Hindlimb muscle (tissue), 1 donor: ENCODE data around the gene KCNA3. TPM values are rescaled to one million over a fixed set of nuclear protein-coding genes. Genes with fewer than 3 reads are reported as not detected.

Experiments used
- DNase-seq: peaks from one replicate; pipeline ENCODE4 v3.0.0-alpha.2; 2013
- polyA plus RNA-seq: library from polyadenylated mRNA; unstranded; fragments of 120-200 nt; gene quantifications from one replicate; pipeline ENCODE4 v1.2.1, GENCODE V29; 2013; ENCODE audit not compliant: insufficient read length

Gene KCNA3
- 0.18 TPM for polyA plus RNA-seq

DNA sequence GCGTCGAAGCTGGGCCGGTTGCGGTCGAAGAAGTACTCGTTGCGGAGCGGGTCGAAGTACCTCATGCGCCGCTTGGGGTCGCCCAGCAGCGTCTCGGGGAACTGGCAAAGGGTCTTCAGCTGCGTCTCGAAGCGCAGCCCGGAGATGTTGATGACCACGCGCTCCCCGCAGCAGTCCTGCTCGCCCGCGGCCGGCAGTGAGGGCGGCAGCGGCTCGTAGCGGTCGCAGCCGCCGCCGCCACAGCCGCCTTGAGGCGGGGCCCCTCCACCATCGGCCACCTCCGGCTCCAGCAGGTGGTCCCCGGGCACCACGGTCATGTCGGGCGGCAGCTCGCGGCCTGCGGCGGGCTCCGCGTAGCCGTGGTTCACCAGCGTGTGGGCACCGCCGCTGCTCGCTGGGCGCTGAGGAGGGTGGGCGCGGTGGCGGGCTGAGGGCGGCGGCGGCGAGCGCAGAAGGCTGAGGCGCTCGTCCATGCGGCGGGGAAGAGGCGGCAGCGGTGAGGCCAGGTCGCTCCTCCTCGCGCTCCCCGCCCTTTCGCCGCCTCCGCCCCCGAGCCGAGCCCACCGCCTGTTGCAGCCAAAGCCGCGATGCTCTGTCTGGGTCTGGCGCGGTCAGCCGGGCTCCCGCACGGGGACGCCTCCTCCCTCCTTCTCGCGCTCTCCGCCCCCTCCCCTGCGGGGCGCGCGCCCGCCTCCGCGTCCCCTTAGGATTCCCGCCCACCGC lies at the start of gene KCNA3:
KCNA3 (minus strand) TSS at position 604 of the 723 bp plus-strand sequence; CDS start at position 473, 131 bp downstream.
- DNase-seq, result peak; percentile 21

DNA sequence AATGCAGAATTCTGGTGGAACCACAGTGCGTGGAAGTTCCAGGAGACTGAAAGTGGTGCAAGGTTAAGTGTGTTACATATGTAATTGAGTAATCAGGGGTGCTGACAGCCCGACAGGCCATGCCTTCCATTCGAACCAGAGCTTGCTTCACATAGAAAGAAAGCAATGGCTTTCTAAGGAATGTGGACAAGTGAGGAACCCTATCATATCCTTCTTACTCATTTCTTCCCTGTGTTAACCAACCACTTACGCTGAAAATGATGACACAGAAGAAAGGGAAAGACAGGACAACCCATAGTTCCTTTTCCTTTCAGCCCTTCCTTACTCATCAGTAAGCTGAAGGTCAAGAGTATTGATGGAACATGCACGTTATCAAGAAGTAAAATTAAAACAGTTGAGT lies 48.1 kb upstream of the KCNA3 start:
- no peak for DNase-seq

DNA sequence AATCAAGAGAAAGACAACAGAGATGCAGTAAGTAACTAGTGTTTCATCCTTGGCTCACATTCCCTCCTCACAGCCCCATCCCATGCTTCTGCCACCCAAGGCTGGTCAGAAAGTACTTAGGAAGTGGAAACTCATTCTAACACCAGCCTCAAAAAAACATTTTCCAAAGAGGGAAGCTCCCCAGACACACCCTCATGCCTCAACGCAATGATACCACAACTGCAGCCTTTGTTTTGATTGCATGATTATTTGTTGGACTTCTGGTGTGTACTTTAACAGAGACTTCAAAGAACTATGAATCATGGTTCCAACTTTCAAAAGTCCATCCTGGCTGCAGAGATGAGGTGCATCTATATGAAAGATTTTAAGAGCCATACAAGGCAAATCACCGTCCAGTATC lies 45.2 kb upstream of the KCNA3 start:
- DNase-seq, result no peak

DNA sequence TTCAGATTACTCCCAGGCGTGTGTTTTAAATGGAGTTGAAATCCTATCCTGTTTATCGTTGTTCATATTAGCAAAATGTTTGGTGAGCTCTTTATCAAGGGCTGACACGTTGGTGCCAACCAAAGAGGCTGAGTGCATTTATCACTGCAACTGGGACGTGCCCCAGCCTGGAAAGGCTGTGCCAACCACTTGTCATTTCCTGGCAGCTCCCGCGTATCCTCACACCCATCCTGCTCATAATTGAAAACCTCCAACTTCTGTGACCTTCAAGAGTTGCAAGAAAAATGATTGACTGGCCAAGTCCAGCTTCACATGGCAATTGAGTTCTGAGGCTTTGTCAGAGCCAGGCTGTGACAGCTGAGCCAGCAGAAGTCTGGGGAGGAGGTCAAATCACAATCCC lies 43.7 kb upstream of the KCNA3 start:
- DNase-seq, result no peak

DNA sequence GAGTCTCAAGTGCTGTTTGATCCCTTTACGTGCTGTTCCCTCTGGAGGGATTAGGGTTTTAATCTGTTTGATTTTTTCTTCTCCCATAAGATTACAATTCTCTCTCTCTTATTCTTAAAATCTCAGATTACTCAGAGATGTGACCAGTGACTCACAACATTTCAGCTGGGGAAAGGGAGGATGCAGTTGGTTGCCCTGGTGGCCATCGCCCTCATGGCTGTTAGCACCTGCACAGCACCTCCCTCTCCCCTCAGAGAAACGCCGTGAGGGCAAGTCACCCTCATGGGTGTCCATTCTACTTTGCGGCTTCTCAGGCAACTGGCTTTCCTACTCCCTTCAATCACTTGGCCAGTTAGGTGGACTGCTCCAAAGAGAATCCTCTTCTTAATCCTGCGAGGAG lies 42.4 kb upstream of the KCNA3 start:
- no peak for DNase-seq

DNA sequence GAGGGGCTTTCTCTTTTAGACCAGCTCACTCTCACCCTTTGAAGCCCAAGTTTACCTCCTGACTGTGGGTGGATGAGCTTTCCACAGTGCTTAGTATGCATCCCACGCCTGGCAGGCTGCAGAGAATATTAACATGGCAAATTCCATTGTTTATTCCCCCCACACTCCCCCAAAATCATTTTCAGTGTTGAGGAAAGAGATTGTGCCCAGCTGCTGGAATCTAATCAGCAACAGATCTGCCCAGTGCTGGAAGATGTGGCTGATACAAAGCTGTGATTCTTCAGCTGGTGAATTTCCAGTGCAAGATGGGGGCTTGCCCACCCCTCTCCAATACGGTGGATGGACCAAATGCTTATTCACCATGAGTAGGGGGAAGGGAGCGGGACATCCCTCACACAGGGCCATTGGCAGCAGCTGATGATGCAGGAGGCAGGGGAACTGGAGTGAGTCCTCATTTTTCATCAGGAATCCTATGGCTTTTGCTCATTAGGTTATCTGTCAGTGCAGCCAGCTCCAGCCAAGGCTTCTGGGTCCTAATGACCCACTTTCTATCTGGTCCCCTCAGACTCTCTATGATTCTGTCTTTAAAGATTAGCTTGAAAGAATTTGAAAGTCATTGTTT lies 39.7 kb upstream of the KCNA3 start:
- DNase-seq, result no peak

DNA sequence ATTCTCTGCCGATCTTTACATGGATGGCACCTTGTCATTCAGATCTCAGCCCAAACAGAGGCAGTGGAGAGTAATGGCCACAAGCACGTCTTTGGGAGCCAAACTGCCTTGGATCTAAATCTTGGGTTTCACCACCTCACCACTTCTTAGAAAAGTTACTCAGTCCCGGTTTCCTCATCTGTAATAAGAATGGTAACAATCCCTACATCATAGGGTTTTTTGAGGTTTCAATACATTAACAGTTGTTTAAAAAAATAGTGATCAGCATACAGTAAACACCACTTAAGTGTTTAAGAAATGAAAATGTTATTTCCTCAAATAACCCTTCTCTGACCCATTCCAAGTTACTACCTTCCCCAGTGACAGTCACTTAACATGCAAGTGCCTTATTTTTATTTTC lies 38.5 kb upstream of the KCNA3 start:
- no peak for DNase-seq

DNA sequence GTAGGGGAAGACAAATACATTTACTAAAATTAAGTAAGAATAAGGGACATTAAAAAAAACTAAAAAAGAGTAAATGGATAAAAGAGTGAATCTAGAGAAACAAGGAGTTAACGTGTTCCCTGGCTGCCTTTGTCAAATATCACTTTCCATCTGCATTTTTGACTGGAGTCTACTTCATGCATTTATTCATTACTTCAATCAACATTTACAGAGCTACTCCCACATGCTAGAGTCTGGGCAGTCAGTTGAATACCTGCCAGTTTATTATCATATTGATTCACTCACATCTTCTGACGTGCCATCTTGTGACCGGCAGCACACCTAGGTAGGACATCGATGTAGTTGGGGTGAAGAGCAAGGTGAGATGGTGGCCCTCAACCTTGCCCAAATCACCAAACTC lies 35.6 kb upstream of the KCNA3 start:
- no peak for DNase-seq

DNA sequence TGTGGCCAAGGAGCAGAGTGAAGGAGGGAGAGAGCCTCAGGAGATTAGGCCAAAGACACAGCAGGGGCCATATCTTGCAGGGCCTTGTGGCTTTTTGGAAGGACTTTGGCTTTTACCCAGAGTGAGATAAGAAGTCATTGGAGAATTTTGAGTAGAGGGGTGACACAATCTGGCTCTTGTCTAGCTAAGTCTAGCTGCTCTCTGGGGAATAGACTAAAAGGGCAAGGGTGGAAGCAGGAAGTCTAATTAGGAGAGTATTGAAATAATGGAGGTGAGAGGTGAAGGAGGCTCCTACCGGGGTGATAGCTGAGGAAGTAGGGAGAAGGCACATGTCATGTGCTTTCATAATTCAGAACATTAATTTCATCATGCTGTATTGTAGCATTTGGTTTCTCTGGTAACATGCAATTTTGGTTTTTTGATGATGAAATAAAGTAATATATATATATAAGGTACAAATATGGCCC lies 34.3 kb upstream of the KCNA3 start:
- DNase-seq, result no peak

DNA sequence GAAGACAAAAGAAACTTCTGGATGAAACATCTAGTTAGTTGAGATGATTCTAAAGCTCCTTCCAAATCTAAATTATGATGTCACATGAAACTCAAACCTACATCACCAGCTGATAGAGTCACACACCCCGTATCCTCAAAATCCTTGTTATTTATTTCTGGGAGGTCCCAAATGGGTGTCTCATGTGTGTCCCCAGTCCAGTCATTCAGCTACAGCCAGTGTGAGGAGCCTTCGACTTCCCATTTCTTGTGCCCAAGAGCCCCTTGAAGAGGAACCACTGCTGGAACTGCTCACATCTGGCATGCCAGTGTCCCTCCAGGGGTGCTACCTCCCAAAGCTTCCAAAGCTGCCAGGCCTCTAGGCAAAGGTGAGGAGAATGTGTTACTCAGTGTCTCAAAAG lies 32.5 kb upstream of the KCNA3 start:
- DNase-seq, result no peak

DNA sequence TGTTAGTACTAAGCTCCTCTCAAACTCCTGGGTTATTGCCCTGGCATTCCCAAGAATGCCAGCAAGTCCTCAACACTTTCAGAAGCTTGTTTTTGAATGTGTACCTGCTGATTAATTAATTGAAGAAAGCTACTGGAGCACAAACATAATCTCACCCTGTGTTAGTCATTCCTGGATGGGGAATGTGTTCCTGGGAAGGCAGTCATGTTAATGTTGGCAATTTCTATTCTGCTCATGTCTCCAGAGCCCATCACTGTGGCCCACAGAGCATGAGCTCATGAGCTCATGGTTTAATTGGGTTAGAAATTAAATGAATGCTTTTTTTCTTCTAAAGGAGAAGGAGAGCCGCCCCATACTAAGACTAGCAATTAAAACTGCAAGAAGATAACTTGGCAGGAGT lies 31.9 kb upstream of the KCNA3 start:
- DNase-seq, result no peak

DNA sequence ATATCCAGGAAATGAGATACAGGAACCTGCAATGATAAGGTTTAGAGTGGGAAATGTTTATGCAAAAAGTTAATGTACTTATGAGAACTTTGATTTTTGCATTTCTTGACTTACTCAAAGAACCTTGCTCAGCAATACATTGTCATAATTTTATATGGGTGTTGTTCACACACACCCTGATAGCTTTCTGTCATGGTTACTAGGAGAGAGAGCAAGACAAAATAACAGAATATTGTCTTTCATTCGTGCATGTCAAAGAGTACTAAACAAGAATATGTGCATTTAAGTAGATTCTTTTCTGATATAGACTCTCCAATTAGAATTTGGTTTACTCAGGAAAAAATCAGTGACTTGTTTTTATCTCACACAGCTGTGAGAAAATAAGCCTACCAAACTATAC lies 27.5 kb upstream of the KCNA3 start:
- DNase-seq, result no peak

DNA sequence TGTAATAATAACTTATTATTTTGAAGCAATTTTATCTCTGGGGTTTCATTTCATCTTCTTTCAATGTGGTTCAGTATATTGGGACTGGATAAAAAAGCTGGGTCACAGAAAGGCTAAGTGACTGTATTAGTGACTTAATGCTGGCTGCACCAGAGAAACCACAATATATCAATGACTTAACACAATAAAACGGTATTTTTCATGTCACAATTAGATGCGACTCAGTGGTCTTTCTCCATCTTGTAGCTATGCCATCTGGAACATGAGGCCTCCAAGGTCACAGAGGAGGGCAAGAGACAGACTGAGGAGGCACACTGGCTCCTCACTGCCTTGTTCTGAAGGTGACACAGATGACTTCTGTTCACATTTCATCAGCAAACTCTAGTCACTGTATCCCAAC lies 26.0 kb upstream of the KCNA3 start:
- no peak for DNase-seq

DNA sequence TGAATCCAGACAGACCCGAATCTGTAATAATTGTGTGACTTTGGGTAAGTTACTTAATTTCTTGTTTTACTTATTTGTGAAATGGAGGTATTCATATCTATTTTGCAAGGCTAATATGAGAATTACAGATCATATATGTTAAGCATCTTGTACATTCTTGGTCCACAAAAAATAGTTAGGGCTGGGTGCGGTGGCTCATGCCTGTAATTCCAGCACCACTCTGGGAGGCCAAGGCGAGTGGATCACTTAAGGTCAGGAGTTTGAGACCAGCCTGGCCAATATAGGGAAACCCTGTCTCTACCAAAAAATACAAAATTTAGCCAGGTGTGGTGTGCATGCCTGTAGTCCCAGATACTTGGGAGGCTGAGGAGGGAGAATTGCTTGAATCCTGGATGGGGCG lies 22.9 kb upstream of the KCNA3 start:
- DNase-seq, result no peak

DNA sequence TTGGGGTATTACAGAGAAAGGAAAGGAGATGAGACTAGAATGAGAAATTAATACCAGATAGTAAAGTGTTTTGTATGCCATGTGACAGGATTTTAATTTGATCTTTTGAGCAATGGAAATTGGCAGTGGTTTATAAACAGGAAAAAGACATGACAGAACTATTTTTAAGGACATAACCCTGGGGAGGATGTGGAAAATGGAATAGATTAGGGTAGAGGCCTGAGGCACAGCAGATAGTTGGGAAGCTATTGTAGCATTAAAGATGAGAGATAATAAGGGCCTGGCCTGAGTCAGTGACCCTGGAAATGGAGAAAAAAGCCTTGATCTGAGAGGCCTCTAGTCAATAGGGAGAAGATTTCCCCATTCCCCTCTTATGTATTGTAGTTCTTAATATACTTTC lies 22.1 kb upstream of the KCNA3 start:
- no peak for DNase-seq

DNA sequence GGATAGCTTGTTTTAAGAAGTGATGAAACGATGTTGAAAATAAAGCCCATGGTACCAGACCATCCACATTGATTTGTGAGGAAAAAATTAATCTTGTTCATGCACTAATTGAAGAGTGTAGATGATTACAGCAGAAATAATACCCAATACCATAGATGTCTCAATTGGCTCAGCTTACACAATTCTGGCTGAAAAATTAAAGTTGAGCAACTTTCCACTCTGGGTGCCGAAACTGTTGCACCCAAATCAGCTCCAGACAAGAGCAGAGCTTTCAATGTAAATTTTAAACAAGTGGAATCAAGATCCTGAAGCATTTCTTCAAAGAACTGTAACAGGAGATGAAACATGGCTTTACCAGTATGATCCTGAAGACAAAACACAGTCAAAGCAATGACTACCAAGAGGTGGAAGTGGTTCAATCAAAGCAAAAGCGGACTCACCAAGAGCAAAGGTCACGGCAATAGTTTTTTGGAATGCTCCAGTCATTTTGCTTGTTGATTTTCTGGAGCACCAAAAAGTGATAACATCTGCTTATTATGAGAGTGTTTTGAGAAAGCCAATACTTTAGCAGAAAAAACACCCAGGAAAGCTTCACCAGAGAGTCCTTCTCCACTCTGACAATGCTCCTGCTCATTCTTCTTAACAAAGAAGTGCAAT lies 16.1 kb upstream of the KCNA3 start:
- no peak for DNase-seq

DNA sequence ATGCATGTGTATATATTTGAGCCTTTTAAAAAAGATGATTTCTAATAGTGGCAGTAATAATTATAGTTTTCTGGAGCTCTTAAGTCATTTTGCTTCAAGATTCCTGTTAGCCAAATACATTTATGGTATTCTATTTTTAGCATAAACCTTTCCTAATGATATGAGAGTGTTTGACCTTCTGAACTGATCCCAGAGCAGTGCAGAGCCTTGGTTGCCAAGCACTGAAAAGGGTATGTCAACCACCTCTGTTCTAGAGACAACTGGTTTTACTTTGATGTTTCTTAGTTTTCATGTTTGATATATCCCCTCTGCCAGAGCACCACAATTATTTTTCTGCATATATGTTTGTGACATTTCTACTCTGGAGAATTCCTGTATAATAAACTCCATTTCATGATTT lies 15.1 kb upstream of the KCNA3 start:
- no peak for DNase-seq

DNA sequence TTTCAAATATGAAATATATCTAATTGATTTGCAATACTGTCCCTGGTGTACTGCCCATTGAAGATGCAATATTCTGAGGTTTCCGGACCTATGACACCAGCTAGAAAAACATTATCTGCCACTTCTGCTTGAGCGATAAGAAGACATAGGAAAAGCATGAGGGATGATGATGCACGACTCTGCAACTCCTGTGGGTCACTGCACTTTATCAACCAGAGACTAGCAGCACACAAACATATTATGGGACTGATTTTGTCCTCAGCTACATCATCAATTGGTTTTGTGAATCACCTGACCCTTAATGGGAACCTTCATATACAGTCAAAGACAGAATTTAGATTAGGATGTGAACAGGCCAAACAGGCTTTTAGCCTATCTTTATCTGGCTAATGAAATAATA lies 13.8 kb upstream of the KCNA3 start:
- DNase-seq, result no peak

DNA sequence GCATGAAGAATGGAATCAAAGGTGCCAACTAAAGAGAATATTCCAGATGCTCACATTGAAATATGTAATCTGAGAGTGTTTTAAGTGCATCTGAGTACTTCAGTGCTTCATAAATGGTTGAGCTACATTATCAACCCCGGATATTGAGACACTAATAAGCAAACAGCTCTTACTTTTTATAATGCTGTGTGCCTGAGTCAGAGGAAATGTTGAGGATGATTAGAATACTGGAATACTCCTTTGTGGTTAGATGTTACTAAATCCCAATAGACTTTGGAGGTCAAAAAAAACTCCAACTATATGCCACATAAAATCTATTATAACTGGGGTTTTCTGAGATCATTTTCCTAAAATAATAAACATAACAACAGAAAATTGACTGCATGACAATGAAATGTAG lies 12.5 kb upstream of the KCNA3 start:
- DNase-seq, result no peak

DNA sequence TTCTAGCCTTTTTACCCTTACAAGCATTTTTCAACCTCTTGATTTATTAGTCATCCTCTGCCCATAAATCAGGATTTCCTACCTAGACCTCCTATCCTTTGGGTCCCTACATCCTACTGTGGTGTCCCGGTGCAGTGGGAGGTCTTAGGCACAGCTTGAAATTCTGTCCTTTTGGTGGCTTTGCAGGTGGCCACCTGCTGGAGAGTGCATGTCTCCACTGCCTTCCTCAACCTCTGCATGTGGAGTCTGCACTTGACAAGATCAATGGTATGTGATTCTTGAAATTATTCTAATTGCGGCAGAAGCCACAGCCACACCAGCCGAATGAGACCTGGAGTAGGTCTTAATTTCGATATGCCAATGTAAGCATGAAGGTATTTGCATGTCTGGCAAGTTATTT lies 11.4 kb upstream of the KCNA3 start:
- DNase-seq, result no peak

DNA sequence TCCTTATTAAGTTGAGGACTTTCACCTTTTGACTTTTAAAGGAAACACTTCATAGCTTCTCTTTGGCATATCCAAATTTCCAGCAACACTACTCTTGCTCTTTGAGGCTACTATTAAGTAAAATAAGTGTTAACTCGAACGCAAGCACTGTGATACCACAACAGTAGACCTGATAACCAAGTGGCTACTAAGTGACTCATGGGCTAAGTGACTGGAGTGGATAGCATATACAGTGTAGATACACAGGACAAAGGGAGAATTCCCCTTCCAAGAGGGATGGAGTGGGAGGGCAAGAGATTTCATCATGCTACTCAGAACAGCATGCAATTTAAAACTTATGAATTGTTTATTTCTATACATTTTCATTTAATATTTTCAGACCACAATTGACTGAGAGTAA lies 9.8 kb upstream of the KCNA3 start:
- no peak for DNase-seq

DNA sequence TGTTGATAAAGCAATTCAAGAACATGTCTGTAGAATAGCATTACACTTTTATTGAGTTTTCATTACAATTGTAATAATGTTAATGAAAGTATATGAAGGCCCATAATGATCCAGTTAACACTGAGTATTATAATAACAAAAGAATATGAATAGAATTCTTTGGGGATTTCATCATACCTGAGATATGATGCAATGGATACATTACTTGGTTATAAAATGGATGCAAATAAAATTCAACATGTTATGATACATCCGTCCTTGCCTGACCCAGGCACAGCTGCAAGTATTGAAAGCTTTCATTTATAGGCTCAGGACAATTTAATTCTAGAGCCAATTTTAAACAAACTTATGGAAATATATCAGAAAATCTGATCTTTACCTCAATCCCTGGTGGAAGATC lies 8.2 kb upstream of the KCNA3 start:
- DNase-seq, result no peak

DNA sequence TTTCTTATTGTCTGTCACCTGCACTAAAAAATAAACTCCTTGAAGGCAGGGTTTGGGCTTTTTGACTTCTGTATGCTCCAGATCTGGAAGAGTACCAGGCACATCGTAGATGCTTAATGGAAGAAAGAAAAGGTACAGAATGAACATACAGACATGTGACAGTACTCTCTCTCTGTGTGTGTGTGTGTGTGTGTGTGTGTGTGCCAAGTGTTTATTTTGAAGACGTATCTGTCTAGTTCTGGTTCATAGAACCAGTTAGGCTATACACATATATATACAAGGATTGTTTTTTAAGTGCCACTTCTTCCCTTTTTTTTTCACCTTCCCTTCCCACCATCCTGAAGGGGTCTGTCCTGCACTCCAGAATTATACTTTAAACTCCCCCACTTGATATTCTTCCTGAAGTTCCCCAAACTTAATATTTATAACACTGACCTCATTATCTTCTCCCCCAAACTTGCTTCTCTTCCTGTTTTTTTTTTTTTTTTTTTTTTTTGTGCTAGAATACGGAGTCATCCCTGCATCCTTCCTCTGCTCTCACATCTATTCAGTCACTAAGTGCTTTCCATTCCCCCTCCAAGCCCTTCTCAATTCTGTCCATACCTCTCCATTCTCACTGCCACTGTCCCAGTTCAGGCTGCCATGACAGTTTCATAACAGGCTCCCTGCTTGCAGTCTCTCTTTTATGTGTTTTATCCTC lies 5.4 kb upstream of the KCNA3 start:
- DNase-seq, result no peak
